ENCODE results near the gene PTPA.

Gene PTPA

DNA sequence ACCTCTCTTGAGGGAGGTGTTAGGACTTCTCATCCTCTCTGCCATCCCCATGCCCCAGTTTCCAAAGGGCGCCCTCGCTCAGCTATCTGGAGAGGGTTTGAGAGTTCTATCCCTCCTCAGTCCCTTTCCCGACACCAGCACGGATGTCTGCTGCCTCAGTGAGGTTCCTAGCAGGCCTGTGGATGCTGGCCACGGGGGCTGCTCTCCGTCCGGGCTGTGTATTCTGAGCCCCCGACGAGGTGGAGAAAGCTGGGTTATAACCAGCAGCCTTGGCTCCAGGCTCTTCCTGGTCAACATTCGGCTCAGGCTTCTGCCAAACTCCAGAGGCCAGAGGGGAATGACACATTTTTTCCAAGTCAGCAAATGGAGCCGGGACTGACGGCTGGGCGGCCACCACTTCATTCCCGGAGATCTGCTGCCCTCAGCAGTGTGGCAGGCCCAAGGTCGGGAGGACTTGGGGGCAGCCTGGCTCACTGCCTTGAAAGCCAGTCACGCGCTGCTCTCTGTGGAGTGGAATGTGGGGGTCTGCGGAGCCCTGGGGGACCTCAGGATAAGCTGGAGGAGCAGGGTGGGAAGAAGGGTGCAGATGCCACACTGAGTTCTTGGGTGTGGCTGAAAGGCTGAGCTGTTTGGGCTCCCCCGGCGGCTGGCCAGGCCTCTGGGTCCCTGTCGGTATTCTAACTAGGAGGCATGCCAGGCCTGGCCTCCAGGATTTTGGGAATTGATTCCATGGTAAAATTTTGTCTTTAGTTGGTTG is 27.4 kb downstream of the PTPA start:
- DNase-seq = no peak

DNA sequence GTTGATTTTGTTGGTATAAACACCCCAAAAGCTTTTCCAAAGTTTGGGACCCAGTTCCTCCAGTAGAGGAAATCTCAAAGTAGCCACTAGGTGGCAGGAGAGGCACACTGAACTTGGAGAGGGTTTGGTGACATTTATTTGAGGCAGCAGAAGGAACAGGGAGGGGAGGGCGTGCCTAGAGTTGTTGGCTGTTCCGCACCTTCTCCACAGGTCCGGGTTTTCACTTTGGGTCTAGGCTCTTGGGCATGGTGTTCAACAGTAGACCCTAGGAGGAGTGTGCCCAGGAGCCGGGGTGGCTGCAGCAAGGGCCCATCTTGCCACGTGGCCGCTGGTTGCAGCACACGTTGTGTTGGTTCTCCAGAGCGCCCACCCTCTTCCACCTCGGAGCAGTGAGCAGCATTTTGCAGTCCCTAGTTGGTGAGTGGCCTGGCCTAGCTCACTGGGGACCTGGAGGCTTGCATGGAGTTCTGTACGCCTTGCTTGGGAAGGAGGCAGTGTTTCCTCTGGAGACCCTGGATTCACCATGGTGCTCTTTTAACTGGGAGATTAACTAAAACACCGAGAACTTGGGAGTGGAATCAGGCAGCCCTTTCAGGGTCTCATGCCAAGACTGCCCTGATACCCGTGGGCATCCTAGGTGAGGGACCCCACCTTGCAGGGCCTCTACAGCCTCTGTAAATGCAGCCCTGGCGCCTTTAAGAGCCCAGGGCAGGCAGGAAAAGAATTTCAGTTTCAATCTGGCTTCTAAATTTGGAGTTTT is 28.2 kb downstream of the PTPA start:
- DNase-seq = peak; percentile 89

DNA sequence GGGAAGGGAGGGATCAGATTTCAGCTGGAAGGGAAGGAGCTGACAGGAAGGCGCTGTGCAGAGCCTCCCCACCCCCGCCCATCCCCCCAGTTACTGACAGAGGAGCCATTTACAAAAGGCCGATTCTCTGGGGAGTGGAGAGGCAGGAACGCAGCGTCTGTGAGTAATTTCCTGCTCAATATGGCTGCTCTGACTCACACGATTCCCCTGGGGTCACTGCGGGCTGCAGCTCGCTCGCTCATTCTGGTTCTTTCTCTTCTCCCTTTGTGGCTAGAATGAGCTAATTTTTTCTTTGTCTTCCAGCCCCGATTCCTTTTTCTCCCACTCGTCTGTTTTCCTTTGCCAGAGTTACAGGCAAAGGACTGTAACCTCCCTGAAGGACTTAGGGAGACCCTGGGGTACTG is 28.8 kb downstream of the PTPA start:
- peak; percentile 95 for DNase-seq

DNA sequence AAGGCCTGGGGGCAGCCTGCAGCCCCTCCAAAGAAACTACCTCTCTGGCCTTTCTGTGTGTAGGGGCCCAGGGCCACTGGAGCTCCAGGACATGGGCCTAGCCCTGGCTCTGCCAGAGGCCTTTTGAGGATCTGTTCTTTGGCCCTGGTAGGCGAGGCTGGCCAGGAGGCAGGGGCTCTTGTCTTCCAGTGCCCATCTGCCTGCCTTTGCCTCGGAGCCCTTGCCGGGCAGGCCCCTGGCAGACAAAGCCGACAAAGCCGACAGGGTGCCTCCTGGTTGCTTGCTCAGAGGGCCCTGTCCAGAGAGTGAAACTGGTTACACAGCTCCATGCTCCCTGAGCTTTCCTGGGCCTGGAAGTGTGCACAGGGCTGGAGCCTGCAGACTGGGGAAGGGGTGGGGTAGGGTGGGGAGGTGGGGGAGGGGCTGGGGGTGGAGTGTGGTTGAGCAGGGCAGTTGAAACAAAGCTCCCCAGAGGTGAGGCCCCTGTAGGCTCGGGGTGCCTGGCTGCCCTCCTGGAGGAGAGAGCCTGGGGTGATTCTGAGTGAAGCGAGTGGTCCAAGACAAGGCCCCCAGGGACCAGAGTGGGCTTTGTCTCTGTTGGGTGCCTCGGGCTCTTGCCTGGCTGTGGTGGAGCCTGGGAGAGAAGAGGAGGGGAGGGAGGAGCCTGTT is 29.3 kb downstream of the PTPA start:
- peak; percentile 32 for DNase-seq

DNA sequence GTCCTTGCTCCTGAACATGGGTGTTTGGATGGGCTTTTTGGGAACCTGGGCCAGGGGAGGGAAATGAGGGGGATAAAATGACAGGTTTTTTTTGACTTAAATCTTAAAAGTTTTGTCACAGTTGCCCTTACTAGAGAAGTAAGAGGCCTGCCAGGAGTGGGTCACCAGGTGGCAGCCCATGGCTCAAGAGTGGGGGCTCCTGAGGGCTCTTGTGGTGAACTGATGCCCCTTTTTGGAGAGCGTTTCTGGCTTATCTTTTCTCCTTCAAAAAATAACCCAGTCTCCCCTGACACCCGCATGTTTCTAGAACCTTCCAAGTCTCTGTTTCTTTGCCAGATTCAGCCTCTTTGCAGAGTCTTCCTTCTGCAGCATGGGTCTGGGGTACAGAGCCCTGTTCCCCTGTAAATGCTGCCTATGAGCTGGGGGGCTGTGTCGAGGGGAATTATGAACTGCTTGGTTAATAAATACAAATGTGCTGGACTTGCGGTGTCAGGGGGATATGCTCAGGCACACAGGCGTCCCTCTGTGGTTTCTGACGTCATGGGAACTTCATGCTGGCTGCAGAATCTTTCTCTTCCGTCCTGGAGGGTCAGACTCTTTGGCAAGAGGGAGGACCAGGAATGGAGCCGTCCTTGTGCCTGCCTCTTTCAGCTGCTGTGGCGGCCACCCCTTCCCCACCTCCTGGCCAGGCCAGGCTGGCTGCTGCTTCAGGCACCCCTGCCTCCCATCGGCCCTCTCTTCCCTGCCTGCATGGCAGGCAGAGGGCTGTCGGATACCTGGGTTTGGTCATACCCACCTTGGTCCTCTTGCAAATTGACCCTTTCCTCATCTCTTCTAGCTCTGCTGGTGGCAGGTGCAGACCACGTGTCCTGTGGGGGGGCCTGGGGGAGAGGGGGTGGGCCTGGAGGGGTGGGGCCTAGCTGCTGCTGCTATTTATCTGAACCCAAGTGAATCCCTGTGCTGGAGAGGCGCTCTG is 30.1 kb downstream of the PTPA start:
- peak; percentile 43 for DNase-seq

DNA sequence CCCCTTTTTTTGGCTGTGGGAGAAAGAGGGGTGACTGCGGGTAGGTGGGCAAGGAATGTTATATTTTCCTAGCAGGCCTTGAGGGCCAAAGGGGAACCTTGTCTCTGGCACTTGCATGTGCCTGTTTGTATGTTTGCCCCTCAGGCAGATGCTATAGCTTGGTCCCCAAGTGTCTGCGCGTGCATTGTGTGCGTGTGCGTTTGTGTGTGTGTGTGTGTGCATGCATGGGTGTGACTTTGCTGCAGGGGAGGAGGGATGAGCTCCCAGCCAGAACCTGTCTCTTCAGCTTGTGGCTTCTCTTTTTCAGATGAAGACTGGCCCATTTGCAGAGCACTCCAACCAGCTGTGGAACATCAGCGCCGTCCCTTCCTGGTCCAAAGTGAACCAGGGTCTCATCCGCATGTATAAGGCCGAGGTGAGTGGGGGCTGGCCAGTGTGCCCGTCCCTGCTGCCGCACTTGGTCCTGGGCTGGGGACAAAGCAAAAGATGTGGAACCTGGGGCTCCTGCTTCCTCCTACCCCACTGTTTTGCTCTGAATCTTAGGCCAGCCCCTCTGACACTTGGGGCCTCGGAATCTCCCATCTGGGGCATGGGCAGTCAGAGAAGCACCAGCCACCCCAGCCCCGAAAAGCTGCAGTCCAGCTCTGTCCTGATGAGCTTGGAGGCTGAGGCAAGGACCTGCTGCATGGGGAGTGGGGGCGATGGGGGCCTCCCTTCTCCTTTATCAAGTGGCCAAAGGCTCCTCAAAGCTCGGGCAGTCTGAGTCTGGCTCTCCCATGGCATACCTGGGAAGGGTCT is 31.1 kb downstream of the PTPA start:
- DNase-seq = no peak

DNA sequence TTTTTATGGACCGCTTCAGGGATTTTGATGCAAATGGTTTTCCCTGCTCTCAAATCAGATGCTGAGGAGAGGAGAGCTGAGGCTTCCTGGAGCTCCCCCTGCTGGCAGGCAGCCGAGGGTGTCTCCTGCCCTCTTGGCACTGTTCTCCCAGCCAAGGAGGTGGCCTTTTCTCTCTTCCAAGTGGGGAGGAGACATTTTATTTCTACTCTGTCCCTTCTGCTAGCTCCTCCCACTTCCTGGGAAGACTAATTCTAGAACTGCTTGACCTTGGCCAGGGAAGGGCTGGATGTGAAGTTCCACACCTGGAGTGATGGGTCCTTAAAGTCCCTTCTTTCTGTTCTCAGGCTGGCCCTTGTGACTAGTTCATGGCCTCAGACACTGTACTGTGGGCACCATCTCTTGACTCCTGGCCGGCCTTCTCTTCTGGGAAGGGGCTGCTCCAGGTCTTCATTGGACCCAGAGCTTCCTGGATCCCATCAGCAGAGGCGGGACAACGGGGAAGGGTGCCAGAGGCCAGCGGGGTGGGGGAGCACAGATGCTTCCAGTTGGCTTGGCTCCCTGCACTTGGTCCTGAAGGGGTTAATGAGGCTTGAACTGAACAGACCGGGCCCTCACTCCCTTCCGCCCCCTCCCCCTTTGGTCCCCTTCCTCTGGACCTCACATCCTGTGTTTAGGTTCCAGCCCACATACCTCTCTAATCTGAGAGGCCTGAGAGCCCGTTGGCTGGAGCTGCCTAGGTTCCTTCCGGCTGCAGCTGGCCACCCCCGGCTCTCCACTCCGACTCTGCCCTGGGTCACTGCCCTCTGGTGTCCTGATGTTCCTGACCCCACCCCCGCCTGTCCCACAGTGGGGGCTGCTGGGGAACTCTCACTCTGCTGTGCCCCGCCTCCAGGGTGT is 32.1 kb downstream of the PTPA start:
- peak; percentile 79 for DNase-seq

DNA sequence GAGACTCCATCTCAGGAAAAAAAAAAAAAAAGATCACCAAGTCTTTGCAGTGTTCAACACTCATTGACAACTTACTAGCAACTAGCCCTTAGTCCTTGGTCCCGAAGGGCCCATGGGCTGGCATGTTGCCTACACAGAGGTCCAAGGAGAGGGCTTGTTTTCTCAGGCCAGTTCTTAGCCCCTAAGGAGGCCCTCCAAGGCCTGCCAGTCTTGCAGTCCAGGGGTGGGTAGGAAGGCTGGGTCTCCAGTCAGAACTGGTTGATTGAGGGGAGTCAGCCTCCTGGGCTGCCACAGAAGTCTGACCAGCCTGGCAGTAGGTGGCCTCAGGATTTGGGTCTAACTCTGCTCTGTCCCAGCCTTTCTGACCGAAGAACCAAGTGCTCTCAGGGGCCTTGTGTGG is 34.1 kb downstream of the PTPA start:
- DNase-seq = no peak

DNA sequence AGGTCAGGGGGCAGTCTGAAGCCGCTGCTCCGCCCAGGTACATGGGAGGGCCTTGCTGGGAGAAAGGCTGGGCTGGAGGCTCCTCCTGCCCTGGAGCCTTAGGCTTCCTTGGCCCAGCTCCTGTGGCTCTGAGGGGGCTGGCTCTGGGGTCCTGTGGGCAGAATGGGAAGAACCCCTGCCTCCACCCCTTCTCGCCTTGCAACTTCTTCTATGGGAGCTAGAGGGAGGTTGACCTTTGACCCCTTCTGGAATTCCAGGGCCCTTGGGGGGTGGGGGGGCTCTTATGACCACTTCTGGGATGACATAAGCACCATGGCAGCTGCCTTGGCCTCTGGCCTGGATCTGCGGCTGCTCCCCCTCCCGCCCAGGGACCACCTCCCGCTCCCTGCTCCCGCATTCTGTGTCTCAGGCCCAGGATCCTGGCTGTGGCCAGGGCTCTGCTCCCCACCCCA is 34.7 kb downstream of the PTPA start:
- no peak for DNase-seq

DNA sequence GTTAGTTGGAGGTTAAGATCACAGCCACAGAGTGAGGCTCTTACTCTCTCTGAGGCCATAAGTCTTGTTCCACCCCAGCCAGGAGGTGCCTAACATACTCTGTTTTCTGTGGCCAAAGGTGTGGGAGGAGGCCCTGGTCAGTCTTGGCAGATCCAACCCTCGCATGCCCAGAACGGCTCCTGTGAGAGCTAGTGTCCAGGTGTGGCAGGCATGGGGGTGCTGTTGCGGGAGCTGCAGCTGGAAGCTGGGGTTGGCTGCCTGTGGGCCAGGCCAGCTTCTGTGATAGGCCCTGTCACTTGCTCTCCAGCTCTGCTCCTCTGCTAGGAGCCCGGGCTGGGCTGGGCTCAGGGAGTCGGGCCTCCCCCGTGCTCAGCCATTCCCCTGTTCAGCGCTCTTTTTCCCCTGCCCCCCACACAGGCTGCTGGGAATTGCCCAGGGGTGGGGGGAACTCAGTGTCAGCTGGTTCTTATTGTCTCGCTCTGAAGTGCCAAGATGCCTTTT is 35.3 kb downstream of the PTPA start:
- no peak for DNase-seq

DNA sequence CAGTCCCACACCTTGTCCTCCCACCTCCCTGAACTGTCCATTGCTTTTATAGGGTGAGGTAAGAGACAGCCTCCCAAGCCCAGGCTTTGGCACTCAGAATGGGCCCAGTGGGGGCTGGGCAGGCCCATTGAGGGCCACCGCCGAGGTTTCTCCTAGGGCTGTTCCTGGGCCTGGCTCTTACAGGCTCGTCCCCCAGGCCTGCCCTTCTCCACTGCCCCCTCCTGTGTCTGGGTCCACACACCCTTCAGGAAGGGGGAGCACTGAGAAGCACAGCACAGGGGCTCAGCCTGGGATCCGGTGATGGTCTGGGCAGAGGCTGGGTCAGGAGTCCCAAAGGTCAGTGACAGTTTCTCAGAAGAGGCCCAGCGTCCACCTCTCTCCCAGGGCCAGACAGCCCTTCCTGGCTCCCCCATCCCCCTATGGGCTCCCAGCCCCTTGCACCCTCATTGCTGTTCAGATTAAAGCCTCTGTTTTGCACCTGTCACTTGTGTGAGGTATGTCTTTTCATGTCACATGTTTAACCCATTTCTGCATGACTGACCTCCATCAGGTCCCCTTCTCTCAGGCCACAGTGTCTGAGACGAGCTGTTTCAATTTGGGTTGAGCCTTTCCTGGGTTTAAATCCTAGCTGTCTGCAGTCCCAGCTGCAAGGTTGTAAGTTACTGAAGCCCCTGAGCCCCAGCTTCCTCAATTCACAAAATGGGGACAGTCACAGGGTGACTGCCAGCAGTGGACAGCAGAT is 37.4 kb downstream of the PTPA start:
- no peak for DNase-seq

DNA sequence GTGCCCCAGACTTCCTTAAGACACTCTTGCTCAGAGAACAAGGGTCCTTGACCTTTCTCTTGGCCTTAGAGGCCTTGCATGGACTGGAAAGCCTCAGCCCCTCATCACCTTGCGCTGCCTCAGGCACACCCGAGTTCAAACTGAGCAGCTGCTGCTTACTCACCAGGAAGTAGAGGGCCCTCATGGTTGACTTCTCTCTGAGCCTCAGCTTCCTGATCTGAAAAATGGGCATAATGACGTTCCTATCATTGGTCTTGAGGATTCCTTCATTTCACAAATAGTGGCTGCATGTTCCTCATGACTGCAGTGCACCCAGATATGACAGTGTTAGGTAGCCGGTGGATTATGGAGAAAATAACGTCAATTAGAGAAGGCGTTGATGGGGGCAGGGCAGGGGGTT is 38.2 kb downstream of the PTPA start:
- DNase-seq = no peak

DNA sequence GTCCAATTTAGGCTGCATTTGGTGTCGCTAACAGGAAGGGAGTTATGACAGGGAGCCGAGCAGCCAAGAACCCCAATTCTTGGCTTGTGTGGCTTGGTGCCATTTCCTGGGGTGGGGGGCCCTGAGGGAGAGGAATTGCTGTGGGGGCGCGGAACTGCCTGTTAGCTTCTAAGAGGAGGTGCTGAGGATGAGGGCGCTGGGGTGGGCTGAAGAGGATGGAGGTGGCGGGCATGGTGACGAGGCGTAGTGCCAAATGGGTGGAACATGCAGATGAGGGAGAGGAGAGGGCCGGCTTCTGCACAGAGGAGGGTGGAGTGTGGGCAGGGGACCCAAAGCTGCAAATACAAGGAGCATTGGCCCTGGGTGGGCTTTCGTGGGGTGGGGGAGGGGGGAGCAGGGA is 38.9 kb downstream of the PTPA start:
- no peak for DNase-seq

DNA sequence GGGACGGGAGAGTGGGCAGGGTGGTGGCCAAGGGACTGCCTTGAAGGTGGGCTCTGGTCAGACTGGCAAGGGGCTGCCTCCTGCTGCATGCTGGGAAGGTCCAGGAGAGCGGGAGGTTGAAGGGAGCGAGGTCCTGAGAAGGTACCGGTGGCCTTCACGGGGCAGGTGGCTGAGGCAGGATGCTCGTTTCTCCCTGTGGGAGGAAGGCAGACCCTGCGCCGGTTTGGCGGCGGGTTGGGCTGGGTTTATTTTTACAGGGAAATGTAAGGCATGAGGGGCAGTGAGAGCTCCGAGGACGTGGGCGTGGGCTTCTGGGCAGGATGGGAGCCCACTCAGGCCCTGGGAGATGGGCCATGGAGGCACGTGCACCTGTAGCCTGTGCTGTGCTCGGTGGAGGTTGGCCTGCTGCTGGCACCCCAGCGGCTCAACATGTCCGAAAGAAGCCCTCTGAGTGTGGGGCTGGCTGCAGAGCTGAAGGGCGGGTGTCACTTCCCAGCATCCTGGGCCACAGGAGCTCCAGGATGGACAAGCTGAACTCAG is 39.5 kb downstream of the PTPA start:
- DNase-seq = no peak

DNA sequence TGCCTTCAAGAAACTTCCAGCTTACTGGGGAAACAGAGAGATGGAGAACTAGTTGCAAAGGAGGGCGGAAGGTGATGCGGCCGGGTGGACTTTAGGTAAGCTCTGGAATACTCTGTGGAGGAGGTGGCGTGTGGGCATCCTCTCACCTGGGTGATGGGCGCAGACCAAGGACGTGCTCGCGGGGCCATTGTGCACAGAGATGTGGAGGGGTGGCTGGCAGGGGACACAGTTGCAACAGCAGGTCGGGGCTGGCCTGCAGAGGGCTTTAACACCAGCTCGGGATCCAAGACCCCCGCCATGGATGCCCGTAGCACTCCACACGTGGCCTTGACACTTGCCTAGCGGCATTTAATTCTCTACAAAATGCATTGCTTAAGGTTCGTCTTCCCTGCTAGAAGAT is 40.3 kb downstream of the PTPA start:
- DNase-seq = no peak

DNA sequence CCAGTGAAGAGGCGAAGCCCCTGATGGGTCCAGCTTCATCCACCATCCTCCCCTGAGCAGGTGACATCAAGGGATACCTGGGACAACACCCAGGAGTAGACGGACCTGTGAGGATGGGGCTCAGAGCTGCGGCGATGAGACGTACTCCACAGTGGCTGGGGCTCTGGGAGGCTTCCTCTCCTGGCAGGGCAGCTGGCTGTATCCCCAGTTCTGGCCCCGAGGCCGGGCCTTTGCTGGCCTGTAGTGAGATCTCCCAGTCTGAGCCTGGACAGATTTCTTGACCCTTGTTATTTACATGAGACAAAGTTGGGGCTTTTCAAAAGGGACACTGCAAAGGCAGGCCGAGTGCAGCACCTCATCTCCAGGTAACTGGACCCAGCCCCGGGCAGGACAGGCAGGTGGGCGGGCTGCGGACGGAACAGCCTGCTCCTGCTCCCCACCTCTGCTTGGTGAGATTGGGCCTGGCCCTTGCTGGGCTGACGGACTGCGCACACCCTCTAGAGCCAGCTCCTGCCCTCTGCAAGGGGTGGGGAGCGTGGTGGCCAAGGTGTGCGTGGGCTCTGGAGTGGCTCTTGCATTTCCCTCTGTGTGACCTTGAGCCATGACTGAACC is 43.8 kb downstream of the PTPA start:
- DNase-seq = no peak

DNA sequence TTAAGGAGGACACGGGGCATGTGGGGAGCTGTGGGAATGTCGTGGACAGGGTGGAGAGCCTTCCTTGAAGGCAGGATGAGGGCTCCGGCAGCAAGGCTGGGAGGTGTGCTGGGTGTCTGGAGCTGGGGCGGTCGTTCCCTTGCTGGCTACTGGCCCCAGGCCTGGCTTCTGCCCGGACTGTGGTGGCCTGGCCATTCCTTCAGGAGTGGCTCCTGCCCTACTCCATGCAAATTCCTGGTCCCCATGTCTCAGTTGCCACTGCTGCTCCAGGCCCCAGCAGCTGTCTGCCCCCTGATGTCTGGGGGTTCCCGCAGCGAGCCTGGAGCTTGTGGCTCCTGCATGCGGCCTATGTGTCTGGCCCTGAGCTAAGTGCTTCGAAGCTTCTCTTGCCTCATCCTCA is 44.9 kb downstream of the PTPA start:
- DNase-seq = no peak

DNA sequence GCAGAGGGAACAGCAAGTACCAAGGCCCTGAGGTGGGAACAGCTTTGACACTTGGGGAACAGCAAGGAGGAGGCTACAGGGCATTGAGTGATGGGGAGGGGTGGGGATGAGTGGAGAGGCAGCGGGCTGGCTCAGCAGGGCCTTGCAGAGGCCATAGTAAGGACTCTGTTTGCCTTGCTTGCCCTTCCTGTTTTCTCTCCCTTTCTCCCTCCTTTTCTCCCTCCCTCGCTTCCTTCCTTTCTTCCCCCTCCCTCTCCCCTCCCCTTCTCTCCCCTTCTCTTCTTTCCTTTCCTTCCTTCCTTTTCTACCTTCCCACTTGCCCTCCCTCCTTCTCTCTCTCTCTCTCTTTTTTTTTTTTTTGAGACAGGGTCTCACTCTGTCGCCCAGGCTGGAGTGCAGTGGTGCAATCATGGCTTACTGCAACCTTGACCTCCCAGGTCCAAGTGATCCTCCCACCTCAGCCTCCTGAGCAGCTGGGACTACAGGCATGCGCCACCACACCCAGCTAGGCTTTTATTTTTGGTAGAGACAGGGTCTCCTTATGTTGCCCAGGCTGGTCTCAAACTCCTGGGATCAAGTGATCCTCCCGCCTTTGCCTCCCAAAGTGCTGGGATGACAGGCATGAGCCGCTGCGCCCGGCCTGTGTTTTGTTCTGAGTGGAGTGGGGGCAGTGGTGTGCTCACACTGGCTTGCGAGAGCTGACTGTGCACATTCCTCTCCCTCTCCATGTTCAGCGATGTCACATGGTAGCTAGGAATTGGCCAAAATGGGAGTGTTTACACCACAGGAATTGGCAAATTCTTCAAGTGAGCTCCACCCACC is 49.7 kb downstream of the PTPA start:
- no peak for DNase-seq

Measured in activated CD4-positive, alpha-beta T cell treated with anti-CD3 and anti-CD28 coated beads, Interleukin-10, Interleukin-2, amounts not matched to agents 100 ng/mL and 50 ng/mL, durations not matched to agents 16 hours and 8 hours (primary cell).